HL-60 (cell line): ENCODE data around the gene TENM4.

Experiments used
- SPI1 ChIP-seq: IDR thresholded peaks from 2 replicates; pipeline ENCODE4 v1.6.1; 2012; ENCODE audit warnings: low read depth, mild to moderate bottlenecking, borderline replicate concordance
- TF ChIP-seq, protein P1 (sequence below): IDR thresholded peaks from one replicate; pipeline ENCODE4 v1.5.1; 2011; ENCODE audit warnings: low read length, control low read depth, inconsistent platforms; ENCODE audit not compliant: insufficient read depth

DNA sequence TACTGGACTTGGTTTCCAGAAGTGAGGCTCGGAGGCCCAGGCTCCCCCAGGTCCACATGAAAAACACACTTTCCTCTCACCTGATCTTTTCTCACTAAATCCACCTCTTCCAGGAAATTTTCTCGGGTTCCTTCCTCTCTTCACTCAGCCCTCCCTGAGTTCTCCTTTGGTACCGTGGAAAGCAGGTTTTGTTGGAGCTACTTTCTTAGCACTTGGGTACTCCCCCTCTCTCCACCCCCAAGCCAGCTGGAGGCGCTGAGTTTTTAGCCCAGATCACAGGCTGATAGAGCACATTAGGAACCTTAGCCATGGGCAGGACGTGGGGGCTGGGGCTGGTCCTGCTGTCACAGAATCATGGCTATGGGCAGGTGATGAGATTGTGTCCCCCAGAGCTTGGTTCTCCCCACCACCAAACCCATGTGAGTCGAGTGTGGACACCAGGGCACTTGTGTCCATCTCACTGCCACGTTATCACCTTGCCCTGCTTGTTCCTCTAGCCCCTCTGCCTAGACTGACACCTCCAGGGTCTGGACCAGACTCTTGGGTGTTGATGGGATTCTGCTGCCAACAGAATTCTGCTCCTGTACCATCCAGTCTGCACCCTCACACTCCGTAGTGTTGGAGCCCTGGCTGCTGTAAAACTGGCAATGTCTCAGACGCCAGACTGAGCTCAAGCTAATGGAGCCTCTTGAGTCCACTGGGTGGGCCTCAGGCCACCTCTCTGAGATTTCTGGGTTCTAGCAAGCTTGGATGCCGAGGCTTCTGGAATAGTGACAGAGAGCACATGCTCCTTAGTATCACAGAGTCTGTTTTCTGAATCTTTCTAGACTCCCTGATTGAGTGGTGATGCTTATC, 791.2 kb downstream of the TENM4 start:
- TF ChIP-seq, protein P1, sequence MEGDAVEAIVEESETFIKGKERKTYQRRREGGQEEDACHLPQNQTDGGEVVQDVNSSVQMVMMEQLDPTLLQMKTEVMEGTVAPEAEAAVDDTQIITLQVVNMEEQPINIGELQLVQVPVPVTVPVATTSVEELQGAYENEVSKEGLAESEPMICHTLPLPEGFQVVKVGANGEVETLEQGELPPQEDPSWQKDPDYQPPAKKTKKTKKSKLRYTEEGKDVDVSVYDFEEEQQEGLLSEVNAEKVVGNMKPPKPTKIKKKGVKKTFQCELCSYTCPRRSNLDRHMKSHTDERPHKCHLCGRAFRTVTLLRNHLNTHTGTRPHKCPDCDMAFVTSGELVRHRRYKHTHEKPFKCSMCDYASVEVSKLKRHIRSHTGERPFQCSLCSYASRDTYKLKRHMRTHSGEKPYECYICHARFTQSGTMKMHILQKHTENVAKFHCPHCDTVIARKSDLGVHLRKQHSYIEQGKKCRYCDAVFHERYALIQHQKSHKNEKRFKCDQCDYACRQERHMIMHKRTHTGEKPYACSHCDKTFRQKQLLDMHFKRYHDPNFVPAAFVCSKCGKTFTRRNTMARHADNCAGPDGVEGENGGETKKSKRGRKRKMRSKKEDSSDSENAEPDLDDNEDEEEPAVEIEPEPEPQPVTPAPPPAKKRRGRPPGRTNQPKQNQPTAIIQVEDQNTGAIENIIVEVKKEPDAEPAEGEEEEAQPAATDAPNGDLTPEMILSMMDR, result no peak
- TF ChIP-seq SPI1, result no peak
